Type B pancreatic cell (in vitro differentiated cells): Measurements from ENCODE around the gene CTCF. TPM values are rescaled to one million over a fixed set of nuclear protein-coding genes. Genes with fewer than 3 reads are reported as not detected.
"Not testable (repeated sequence)": the region's sequence is repeated elsewhere in the genome, so short reads cannot be mapped to it uniquely, and the experiment has no call there.

Source experiments
- DNase-seq: peaks from one replicate; pipeline ENCODE4 v3.0.0; 2021; ENCODE audit warnings: mixed read lengths; ENCODE audit not compliant: unreplicated experiment; ENCODE audit errors: extremely low spot score
- H3K27ac Mint-ChIP-seq: 2 replicates; pipeline ENCODE4 v1.8.0; 2021; ENCODE audit warnings: mild to moderate bottlenecking, mixed read lengths
- H3K27me3 Mint-ChIP-seq: 2 replicates; pipeline ENCODE4 v1.8.0; 2021; ENCODE audit warnings: mixed read lengths
- H3K36me3 Mint-ChIP-seq: 2 replicates; pipeline ENCODE4 v1.8.0; 2021; ENCODE audit warnings: mixed read lengths
- H3K4me1 Mint-ChIP-seq: one replicate; pipeline ENCODE4 v1.8.0; 2021; ENCODE audit warnings: mixed read lengths; ENCODE audit not compliant: unreplicated experiment
- H3K4me3 Mint-ChIP-seq: 2 replicates; pipeline ENCODE4 v1.8.0; 2021; ENCODE audit warnings: mild to moderate bottlenecking, mixed read lengths
- H3K9me3 Mint-ChIP-seq: 2 replicates; pipeline ENCODE4 v1.8.0; 2021; ENCODE audit warnings: mixed read lengths
- total RNA-seq: library from RNA; stranded (reverse); gene quantifications from 2 replicates; pipeline ENCODE4 v1.2.1, GENCODE V29; 2021; ENCODE audit warnings: low replicate concordance
- TF ChIP-seq, protein P1 (sequence below): fragments of 200-600 bp; sonication (generic); conservative IDR thresholded peaks from 2 replicates; pipeline ENCODE4 v1.5.0; 2021; ENCODE audit warnings: antibody characterized with exemption, mild to moderate bottlenecking

The CTCF gene
- total RNA-seq, 1 donor from 2014 or later = 57.8 TPM

DNA sequence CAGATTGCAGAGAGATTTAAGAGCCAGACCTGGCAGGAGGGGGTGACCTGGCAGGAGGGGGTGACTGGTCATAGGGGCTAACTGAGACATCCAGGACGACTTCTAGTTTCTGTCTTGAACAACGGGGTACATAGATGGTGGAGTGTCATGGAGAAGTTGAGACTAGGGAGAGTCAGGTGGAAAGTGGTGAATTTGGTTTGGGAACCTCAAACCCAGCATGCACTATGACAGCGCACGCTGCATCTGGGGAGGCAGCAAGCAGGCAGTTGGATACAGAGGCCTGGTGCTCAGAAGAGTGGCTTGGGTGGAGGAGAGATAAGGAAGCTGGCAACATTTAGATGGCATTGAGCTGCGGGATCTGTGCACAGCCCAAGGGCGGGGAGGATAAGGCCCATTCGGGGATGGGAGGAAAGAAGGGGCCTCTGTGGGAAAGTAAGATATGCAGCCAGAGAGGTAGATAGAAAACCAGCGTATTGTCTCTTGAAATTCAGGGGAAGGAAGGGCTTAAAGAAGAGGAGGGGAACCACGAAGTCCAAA, 29.2 kb upstream of the CTCF start:
- no peak for DNase-seq
- peaks cover 36% of the 10 kb centered on the region for H3K27me3 Mint-ChIP-seq
- TF ChIP-seq, protein P1, sequence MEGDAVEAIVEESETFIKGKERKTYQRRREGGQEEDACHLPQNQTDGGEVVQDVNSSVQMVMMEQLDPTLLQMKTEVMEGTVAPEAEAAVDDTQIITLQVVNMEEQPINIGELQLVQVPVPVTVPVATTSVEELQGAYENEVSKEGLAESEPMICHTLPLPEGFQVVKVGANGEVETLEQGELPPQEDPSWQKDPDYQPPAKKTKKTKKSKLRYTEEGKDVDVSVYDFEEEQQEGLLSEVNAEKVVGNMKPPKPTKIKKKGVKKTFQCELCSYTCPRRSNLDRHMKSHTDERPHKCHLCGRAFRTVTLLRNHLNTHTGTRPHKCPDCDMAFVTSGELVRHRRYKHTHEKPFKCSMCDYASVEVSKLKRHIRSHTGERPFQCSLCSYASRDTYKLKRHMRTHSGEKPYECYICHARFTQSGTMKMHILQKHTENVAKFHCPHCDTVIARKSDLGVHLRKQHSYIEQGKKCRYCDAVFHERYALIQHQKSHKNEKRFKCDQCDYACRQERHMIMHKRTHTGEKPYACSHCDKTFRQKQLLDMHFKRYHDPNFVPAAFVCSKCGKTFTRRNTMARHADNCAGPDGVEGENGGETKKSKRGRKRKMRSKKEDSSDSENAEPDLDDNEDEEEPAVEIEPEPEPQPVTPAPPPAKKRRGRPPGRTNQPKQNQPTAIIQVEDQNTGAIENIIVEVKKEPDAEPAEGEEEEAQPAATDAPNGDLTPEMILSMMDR = no peak
- H3K27ac Mint-ChIP-seq = peak overlapping the region; percentile 34
- no peaks in the 10 kb centered on the region for H3K9me3 Mint-ChIP-seq
- H3K4me1 Mint-ChIP-seq = peaks cover 36% of the 10 kb centered on the region
- no peaks in the 10 kb centered on the region for H3K36me3 Mint-ChIP-seq
- H3K4me3 Mint-ChIP-seq = peak overlapping the region; percentile 71

DNA sequence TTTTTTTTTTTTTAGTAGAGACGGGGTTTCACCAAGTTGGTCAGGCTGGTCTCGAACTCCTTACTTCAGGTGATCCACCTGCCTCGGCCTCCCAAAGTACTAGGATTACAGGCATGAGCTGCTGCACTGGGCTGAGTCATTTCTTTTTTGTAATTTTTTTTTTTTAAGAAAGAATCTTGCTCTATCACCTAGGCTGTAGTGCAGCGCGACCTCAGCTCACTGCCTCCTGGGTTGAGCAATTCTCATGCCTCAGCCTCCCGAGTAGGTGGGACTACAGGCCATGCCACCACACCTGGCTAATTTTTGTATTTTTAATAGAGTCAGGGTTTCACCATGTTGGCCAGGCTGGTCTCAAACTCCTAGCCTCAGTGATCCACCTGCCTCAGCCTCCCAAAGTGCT, 28.3 kb upstream of the CTCF start:
- H3K9me3 Mint-ChIP-seq, H3K4me3 Mint-ChIP-seq, DNase-seq, H3K36me3 Mint-ChIP-seq: not testable (repeated sequence)
- H3K27ac Mint-ChIP-seq = peak overlapping the region; percentile 86
- H3K4me1 Mint-ChIP-seq = peaks cover 39% of the 10 kb centered on the region
- H3K27me3 Mint-ChIP-seq = peaks cover 40% of the 10 kb centered on the region

DNA sequence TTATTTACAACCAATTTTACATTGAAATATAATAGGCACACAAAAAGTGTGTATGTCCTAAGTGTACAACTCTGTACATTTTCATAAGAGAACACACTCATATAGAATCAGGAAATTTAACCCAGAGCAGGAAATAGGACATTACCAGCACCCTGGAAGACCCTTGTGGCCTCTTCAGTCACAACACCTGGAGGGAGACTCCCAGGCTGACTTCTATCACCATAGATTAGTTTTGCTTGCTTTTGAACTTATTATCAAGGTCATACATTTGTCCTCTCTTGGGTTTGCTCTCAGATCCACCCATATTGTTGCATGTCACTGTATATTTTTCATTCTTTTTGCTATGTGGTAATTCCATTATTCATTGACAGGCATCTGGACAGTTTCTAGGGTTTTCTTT, 27.9 kb upstream of the CTCF start:
- Mint-ChIP-seq H3K36me3 (no peaks in the 10 kb centered on the region), H3K27ac (peak overlapping the region; percentile 86), H3K4me3 (peak overlapping the region; percentile 48), H3K4me1 (peaks cover 44% of the 10 kb centered on the region), H3K27me3 (peaks cover 43% of the 10 kb centered on the region), H3K9me3 (no peaks in the 10 kb centered on the region)
- TF ChIP-seq, protein P1 = peak; percentile 32
- DNase-seq = no peak

DNA sequence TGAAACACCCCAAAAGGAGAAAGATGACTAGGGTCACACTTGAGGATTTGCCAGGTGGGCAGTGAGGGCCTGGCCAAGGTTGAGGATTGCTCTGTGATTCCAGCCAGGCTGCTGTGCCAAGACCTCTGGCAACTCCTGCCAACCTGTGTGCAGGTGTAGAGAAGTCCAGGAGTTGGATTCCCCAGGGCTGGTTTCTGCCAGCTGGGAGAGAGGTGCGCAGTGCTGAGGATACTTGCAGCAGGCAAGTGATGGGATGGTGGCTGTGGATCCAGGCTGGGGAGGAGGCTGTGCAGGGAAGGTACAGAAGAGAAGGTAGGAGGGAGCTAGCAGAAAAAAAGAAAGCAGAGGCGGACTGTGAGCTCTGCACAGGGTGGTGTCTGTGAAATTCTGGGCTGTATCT, 27.1 kb upstream of the CTCF start:
- H3K36me3 Mint-ChIP-seq = no peaks in the 10 kb centered on the region
- H3K9me3 Mint-ChIP-seq = no peaks in the 10 kb centered on the region
- TF ChIP-seq, protein P1 = no peak
- peak overlapping the region; percentile 85 for H3K4me3 Mint-ChIP-seq
- H3K27ac Mint-ChIP-seq = peak overlapping the region; percentile 55
- peaks cover 40% of the 10 kb centered on the region for H3K4me1 Mint-ChIP-seq
- H3K27me3 Mint-ChIP-seq = peaks cover 39% of the 10 kb centered on the region
- no peak for DNase-seq

DNA sequence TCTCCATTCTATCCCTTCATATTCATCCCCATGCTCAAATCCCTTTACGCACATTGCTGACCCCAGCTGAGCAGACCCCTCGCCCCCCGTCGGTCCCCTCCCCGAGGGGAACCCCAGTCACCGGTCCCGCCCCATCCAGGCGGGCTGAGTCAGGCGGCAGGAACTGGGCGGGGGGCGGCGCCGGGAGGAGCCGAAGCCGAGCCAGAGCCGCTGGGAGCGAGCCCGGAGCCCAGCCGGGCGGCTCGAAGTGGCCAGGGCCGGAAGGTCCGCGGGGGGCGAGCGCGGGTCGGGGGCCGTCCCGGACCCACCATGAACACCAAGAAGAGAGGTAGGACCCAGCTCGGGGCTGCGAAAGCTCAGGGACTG, 25.1 kb upstream of the CTCF start:
- Mint-ChIP-seq H3K9me3 (no peaks in the 10 kb centered on the region), H3K36me3 (peaks cover 8% of the 10 kb centered on the region), H3K27me3 (peaks cover 41% of the 10 kb centered on the region), H3K4me3 (peak overlapping the region; percentile 85), H3K27ac (peak overlapping the region; percentile 55), H3K4me1 (peaks cover 33% of the 10 kb centered on the region)
- TF ChIP-seq, protein P1 = no peak
- DNase-seq = no peak

DNA sequence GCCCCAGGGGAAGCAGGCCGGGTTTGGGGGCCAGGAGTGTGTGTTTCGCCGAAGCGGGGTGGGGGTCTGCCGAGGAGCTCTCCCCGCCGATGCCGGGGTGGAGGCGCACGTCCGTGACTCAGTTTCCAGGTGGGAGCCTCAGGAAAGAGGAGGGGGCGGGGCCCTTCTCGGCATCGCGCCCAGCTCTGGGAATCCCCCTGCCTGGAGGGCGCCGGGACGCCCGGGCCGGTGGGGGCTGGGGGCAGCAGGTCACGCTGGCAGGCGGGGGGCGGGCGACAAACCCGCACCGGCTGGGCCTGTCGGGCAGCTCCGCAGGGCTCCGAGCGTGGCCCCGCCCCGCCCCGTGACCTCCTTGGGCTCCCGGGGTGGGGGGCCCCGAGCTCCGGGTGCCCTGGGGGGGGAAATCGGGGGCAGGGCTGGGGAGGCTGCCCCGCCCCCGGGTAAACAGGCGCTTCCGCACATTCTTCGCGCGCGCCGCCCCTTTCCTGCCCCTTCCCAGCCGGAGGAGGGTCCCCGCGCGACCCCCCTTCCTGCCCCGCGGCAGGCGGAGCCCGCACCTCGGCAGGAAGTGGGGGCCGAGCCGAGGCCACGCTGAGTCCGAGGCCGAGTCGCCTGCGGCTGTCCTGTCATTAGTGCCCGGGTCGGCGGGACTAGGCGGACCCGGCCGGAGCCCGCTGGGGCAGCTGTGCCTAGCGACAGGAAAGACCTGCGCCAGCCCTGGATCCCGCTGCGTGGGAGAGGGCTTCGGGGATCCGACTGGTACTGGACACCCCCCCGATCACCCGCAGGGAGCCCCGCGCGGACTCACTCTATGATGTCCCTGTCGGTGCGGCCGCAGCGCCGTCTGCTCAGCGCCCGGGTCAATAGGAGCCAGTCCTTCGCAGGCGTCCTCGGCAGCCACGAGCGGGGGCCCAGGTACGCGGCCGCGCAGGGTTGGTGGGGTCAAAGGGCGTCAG, 24.4 kb upstream of the CTCF start:
- H3K27me3 Mint-ChIP-seq = peaks cover 41% of the 10 kb centered on the region
- no peaks in the 10 kb centered on the region for H3K9me3 Mint-ChIP-seq
- peaks cover 28% of the 10 kb centered on the region for H3K4me1 Mint-ChIP-seq
- H3K36me3 Mint-ChIP-seq = peaks cover 10% of the 10 kb centered on the region
- peak; percentile 71 for DNase-seq
- H3K27ac Mint-ChIP-seq = no peak overlapping the region
- H3K4me3 Mint-ChIP-seq = peak overlapping the region; percentile 82
- TF ChIP-seq, protein P1 = no peak
